Ishikawa (cell line): Measurements from ENCODE around the gene MTSS2.
A peak's percentile ranks its signal among the peaks of the same experiment; 100 is the strongest.

Source experiments
- CEBPB ChIP-seq: IDR thresholded peaks from 2 replicates; pipeline ENCODE4 v1.6.1; 2012
- CREB1 ChIP-seq: IDR thresholded peaks from 2 replicates; pipeline ENCODE4 v1.6.1; 2012; ENCODE audit warnings: low read depth
- EGR1 ChIP-seq: IDR thresholded peaks from 2 replicates; pipeline ENCODE4 v1.6.1; 2012
- EP300 ChIP-seq: IDR thresholded peaks from 2 replicates; pipeline ENCODE4 v1.6.1; 2012; ENCODE audit warnings: borderline replicate concordance
- FOXM1 ChIP-seq: IDR thresholded peaks from 2 replicates; pipeline ENCODE4 v1.6.1; 2012; ENCODE audit warnings: low read depth, borderline replicate concordance
- NFIC ChIP-seq: IDR thresholded peaks from 2 replicates; pipeline ENCODE4 v1.6.1; 2012
- RAD21 ChIP-seq: IDR thresholded peaks from 2 replicates; pipeline ENCODE4 v1.6.1; 2012; ENCODE audit warnings: low read depth
- TAF1 ChIP-seq: IDR thresholded peaks from 2 replicates; pipeline ENCODE4 v1.6.1; 2012; ENCODE audit warnings: low read depth, mild to moderate bottlenecking
- TCF12 ChIP-seq: IDR thresholded peaks from 2 replicates; pipeline ENCODE4 v1.6.1; 2012; ENCODE audit warnings: low read depth
- TEAD4 ChIP-seq: IDR thresholded peaks from 2 replicates; pipeline ENCODE4 v1.6.1; 2012
- YY1 ChIP-seq: IDR thresholded peaks from 2 replicates; pipeline ENCODE4 v1.6.1; 2012; ENCODE audit warnings: low read depth
- ZBTB7A ChIP-seq: IDR thresholded peaks from 2 replicates; pipeline ENCODE4 v1.6.1; 2012; ENCODE audit warnings: low read depth
- TF ChIP-seq, protein P1 (sequence below): IDR thresholded peaks from 2 replicates; pipeline ENCODE4 v1.6.1; 2012
- TF ChIP-seq, protein P2 (sequence below): IDR thresholded peaks from 2 replicates; pipeline ENCODE4 v1.6.1; 2012
- TF ChIP-seq, protein P3 (sequence below): IDR thresholded peaks from 2 replicates; pipeline ENCODE4 v1.6.1; 2012; ENCODE audit warnings: low read depth, mild to moderate bottlenecking

Gene MTSS2

DNA sequence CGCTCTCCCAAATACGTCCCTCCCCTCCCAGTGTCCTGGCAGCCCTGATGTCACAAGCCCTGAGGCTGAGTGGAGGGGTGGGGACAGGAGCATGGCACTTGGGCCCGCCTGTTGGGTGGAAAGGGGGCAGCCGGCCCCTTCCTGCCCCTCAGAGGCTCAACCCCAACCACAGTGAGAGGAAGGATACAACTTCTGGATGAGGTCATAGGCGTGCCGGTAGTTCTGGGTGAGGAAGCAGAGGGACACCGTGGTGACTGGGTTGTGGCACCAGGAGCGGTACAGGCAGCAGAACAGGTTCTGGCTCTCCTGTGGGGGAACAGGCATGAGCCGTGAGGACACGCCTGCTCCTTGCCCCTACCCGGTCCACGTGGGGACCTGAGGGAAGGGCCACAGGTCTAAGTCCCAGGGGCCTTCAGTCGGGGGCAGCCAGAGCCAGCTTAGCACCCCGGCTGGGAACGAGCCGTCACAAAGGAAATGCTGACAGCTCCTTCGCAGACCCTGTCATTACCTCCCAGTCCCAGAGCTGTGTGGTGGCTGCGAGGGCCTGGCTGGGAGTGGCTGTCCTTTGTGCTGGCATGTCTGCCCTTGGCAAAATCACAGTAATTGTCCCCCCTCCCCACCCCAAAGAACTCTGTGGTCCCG is 11.2 kb upstream of the MTSS2 start:
- no peak for TF ChIP-seq NFIC
- TF ChIP-seq, protein P1, sequence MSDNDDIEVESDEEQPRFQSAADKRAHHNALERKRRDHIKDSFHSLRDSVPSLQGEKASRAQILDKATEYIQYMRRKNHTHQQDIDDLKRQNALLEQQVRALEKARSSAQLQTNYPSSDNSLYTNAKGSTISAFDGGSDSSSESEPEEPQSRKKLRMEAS, result peak; percentile 60
- TF ChIP-seq, protein P2, sequence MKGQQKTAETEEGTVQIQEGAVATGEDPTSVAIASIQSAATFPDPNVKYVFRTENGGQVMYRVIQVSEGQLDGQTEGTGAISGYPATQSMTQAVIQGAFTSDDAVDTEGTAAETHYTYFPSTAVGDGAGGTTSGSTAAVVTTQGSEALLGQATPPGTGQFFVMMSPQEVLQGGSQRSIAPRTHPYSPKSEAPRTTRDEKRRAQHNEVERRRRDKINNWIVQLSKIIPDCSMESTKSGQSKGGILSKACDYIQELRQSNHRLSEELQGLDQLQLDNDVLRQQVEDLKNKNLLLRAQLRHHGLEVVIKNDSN, result peak; percentile 27; the same call in 1 of the 2 replicates

DNA sequence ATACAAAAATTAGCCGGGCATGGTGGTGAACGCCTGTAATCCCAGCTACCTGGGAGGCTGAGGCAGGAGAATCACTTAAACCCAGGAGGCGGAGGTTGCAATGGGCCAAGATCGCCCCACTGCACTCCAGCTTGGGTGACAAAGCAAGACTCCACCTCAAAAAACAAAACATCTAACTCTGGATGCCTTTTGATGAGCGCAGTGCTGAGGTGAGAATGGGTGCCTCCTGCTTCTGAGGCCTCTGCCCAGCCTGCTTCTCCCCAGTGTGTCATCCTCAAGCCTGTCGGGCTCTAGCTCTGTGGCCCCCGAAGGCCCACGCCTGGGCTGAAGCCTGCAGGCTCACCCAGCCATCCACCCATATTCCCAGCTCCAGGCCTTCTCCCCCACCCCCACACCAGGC is 10.5 kb upstream of the MTSS2 start:
- TF ChIP-seq CEBPB, result no peak
- TF ChIP-seq, protein P1, result no peak
- no peak for TF ChIP-seq ZBTB7A
- no peak for TF ChIP-seq EGR1
- TF ChIP-seq, protein P3, sequence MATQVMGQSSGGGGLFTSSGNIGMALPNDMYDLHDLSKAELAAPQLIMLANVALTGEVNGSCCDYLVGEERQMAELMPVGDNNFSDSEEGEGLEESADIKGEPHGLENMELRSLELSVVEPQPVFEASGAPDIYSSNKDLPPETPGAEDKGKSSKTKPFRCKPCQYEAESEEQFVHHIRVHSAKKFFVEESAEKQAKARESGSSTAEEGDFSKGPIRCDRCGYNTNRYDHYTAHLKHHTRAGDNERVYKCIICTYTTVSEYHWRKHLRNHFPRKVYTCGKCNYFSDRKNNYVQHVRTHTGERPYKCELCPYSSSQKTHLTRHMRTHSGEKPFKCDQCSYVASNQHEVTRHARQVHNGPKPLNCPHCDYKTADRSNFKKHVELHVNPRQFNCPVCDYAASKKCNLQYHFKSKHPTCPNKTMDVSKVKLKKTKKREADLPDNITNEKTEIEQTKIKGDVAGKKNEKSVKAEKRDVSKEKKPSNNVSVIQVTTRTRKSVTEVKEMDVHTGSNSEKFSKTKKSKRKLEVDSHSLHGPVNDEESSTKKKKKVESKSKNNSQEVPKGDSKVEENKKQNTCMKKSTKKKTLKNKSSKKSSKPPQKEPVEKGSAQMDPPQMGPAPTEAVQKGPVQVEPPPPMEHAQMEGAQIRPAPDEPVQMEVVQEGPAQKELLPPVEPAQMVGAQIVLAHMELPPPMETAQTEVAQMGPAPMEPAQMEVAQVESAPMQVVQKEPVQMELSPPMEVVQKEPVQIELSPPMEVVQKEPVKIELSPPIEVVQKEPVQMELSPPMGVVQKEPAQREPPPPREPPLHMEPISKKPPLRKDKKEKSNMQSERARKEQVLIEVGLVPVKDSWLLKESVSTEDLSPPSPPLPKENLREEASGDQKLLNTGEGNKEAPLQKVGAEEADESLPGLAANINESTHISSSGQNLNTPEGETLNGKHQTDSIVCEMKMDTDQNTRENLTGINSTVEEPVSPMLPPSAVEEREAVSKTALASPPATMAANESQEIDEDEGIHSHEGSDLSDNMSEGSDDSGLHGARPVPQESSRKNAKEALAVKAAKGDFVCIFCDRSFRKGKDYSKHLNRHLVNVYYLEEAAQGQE, result no peak
- no peak for TF ChIP-seq EP300
- TF ChIP-seq FOXM1, result no peak
- TF ChIP-seq TCF12, result no peak
- no peak for TF ChIP-seq CREB1
- no peak for TF ChIP-seq TEAD4
- TF ChIP-seq TAF1, result no peak
- TF ChIP-seq RAD21, result no peak
- TF ChIP-seq NFIC, result no peak
- TF ChIP-seq YY1, result no peak
- TF ChIP-seq, protein P2, result no peak

DNA sequence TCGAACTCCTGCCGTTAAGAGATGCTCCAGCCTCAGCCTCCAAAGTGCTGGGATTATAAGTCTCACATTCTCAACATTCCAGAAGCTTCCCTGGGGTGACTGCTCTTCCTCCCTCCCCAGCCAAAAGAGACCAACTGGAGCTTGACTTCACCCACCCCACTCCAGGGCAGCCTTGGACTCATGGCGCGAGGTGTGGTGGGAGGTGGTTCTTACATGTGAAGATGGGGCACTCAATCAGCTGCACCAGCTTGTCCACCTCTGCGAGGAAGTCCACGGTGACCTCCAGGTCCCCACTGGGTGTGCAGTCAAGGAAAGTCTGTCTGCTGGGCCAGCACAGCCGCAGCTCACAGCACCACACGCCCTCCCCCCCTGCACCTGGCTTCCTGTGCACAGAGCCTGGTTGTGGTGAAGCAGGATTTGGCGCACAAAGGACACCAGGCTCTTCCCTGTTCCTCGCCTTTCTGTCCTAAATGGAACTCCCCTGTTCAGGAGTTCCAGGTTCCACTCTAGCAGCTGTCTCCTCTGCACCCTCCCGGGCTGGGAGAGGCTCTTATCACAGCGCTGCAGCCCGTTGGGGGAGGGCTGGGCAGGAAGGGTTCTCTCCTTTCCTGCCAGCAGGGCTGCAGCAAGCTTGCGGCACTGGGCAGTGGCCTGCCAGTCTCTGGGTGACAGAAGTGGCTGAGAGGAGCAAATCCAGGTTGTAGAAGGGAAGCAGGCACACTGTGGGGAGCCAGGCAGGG is 9.6 kb upstream of the MTSS2 start:
- TF ChIP-seq TEAD4, result peak; percentile 30; the same call in 1 of the 2 replicates
- TF ChIP-seq YY1, result no peak
- TF ChIP-seq RAD21, result no peak
- TF ChIP-seq, protein P1, result no peak
- TF ChIP-seq, protein P2, result no peak
- TF ChIP-seq CEBPB, result no peak

DNA sequence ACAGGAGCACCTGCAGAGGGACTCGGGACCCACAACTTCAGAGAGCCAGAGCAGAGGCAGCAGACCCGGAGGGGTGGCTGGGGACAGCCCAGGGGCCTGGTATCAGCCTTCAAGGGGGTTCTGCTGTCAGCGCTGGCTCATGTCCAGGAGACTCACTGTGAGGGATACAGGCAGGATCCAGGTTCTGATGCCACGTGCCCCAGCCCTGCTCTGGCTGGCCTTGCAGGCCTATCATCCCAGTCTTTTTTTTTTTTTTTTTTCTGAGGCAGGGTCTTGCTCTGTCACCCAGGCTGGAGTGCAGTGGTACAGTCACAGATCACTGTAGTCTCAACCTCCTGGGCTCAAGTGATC is 9.0 kb upstream of the MTSS2 start:
- TF ChIP-seq, protein P3, result no peak
- TF ChIP-seq CEBPB, result no peak
- no peak for TF ChIP-seq TEAD4
- TF ChIP-seq TAF1, result no peak
- TF ChIP-seq ZBTB7A, result no peak
- no peak for TF ChIP-seq FOXM1
- TF ChIP-seq CREB1, result no peak

DNA sequence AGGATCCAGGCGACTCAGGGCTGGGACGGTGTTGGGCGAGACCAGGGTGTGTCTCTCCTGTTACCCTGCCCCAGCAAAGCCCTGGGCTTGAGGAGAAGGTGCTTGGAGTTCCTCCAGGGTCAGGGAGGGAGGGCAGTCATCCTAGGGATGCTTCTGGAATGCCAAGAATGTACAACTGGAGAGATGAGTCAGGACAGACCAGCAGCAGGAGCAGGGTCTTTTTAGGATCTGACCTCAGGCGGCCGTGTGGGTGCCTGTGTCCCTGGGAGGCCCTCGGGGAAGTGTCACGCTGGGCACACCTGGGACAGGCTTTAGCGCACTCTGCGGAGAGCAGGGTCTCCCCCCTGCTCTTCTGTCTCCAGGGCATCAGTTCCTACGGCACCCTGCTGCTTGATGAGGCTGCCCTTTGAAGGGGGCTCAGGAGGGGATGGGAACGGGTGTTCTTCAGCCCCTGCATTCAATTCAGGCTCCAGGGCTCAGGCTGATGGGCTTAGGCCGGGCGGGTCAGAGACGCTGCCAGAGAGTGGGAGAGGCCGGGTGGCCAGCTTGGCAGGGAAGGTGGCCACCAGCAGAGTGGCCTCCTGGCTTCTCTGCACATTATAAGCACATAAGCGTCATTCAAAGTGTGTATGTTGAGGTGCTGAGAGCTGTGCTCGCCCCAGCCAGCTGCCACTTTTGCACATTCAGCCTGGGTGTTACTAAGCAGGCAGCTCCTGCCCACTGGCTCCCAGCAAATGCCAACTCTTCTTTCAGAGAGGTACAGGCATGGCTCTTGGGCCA is 8.4 kb upstream of the MTSS2 start:
- TF ChIP-seq FOXM1 (no peak), TEAD4 (peak; percentile 94)
